Inflammatory macrophage (primary cell): Measurements from ENCODE around the gene DENND2D.
A peak's percentile ranks its signal among the peaks of the same experiment; 100 is the strongest.
"Not testable (repeated sequence)": the region's sequence is repeated elsewhere in the genome, so short reads cannot be mapped to it uniquely, and the experiment has no call there.

Source experiments
- DNase-seq, 2 donors: peaks; one replicate each; pipeline ENCODE4 v3.0.0-alpha.2; 2020 to 2022

DENND2D gene

DNA sequence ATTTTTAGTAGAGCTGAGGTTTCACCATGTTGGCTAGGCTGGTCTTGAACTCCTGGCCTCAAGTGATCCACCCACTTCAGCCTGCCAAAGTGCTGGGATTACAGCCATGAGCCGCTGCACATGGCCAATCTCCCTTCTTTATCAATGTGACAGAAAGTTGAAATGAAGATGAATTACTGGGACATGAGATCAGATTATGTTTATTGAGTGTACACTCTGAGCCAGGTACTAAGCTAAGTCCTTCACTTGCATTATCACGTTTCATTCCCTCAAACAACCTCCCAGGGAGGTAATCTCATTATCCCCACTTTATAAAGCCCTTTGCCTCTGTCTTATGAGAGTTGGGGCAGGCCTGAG is 20.8 kb upstream of the DENND2D start:
- DNase-seq: no peak

GRCh38 chr1:111220302-111220890 is 19.9 kb upstream of the DENND2D start:
- DNase-seq: no peak

DNA sequence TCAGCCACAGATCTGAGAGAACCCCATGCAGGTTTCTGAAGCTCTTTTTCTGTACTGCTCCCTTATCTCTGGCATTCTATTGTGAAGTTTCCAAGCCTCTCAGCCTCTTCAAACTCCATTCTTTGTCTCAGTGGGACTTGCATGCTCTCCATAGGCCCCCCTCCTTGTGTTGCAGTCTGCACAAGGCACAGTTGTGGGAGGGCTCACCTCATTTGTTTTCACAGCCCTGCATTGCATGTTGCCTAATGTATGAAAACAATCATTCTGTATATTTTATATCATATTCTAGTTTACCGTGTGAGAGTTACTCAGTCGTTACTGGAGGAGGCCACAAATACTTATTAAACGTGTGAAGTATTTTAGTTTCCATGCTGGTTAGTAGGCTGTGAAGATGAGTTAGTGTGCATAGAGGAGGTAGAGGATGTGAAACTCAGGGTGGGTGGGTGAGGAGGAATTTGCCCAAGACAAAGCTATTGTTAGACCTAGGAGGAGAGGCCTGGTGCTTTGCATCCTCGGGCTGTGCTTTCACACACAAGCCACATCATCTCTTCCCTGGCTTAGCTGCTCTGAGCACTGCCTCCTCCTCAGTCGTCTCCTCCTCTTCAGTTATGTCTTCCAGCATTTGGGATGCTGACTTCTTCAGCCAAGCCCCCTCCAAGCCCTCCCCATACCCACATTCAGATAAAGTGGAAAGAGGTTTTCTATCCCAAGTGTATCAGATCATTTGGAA is 19.3 kb upstream of the DENND2D start:
- DNase-seq: peak; percentile 61 to 81

DNA sequence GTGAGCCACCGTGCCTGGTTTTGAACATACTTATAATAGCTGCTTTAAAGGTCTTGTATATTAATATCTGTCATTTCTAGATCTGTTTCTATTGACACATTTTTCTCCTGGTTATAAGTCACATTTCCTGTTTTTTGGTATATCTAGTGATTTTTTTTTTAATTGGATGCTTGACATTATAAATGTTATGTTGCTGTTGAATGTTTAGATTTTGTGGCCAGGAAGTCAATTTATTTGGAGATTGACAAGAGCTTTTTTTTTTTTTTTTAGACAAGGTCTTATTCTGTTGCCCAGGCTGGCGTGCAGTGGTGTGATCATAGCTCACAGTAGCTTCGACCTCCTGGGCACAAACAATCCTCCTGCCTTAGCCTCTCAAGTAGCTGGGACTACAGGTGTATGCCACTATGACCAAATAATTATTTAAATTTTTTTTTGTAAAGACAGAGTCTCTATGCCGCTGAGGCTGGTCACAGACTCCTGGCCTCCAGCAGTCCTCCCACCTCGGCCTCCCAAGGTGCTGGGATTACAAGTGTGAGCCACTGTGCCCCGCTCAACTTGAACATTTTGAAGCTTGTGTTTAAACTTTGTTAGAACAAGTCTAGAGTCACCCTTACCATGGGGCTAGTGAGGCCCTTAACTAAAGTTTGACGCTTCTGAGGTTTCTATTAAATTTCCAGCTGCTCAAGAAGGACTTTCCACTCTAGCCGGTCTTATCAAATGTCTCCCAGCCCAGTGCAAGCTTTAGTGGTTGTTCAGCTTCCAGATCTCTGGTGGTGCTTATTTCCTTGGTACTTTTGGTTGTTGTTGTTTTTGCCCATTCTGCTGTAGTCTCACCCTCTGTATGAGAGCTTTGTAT is 18.5 kb upstream of the DENND2D start:
- DNase-seq: no peak

GRCh38 chr1:111217183-111217910 is 16.9 kb upstream of the DENND2D start:
- no peak for DNase-seq

- no peak for DNase-seq
These were observed 16.3 kb upstream of the DENND2D start for GRCh38 chr1:111216751-111217150.

DNA sequence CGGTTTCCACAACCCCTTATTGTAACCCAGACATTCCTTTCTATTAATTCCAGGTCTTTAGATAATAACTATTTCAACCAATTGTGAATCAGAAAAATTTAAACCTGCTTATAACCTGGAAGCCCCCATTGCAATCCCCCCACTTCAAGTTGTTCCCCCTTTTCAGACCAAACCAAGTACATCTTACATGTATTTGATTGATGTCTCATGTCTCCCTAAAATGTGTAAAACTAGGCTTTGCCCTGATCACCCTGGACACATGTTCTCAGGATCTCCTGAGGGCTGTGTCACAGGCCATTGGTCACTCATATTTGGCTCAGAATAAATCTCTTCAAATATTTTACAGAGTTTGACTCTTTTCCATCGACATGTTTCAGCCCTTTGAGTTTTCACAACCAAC is 14.8 kb upstream of the DENND2D start:
- not testable (repeated sequence) for DNase-seq

GRCh38 chr1:111214884-111215283 is 14.4 kb upstream of the DENND2D start:
- no peak for DNase-seq

- DNase-seq: no peak
These were observed 13.8 kb upstream of the DENND2D start for GRCh38 chr1:111214074-111214801.

- DNase-seq: peak; percentile 53 to 73
These were observed 13.0 kb upstream of the DENND2D start for GRCh38 chr1:111213412-111213811.

DNA sequence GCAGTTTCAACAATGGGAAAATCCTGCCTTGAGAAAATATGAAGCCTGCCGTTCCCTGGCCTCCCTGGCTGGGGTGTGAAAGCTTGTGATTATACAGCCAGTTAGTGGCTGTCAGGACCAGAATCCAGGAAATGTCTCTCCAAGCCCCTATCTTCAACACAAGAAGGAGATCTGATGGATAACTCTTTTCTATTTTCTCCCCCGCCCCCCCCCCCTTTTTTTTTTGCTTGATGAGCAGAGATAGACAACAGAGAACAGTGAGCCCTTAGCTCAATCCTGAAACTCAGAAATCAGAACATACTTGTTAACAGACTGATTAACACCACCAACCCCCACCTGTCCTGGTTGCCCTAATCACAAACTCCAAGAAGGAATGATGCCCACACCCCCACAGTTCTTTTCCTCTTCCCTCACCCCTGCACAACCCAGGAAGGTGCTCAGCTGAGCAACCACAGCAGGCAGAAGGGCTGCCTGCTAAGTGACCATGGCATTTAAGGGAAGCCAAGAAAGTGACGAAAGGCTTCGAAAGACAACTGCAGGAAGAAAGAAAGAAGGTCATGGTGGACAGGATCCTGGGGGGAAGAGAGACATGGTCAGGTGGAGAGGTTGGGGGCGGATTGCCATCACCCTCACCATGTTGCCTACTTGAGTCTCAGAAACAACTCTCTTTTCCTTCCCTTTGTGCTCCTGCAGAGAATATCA is 12.3 kb upstream of the DENND2D start:
- peak; percentile 56 to 63 for DNase-seq

DNA sequence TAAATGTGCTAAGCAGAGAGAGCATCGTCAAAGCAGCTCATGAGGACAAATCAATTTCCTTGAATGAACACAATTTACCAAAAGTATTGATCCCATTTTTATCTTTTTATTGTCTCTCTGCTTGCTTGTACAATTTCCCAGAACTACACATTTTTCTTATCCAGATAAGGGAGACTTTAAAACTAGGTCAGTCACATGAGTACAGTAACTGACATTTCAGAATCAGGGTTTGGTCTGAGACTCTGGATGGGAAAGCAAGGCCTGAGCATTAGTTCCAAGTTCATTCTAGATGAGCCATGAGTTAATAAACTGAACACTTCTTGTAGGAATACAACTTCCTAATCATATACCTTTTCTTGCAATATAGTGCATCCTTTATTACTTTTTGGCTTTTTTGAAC is 11.5 kb upstream of the DENND2D start:
- no peak for DNase-seq

GRCh38 chr1:111209622-111210021 is 9.2 kb upstream of the DENND2D start:
- no peak for DNase-seq

GRCh38 chr1:111208921-111209320 is 8.5 kb upstream of the DENND2D start:
- no peak for DNase-seq

- peak; percentile 73 to 93 for DNase-seq
These were observed 5.2 kb upstream of the DENND2D start for GRCh38 chr1:111205714-111206050.

- peak; percentile 64 to 73 for DNase-seq
These were observed 4.7 kb upstream of the DENND2D start for GRCh38 chr1:111204983-111205713.

DNA sequence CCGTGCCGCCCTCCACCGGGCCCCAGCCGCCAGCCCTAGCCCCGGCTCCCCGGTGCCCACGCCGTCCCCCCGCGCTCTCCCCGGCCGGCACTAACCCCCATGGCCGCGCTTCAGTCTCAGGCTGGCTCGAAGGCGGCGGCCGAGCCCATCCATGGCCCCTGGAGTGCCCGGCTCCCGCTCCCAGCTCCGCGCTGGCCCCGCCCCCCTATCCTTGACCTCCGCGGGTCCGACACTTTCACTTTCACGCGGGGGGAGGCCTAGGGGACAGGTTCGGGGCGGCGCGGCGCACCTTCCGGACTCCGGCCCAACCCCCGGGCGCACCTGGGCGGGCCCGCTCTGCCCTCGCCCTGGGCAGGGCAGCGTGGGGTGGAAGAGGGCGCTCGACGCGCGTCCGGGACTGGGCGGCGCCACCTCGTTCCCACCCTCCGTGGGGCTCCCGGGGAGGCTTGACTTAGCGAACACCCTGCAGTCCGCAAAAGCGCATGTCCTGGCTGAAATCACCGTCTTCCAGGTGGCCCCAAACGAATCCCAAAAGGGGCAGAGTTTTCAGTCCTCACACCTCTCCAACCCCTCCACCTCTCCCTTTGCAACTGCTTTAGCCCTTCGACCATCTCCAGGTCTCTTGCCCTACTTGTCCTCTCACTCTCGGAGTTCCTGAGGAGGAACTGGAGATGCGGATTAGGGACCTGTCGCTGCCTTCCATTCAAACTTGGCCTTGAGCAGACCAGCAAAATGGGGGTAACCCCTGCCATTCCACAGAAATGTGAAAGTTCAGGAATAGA is 3.9 kb upstream of the DENND2D start:
- DNase-seq: peak in 1 of 2 donors; percentile 42

- DNase-seq: peak; percentile 87 to 93
These were observed 3.3 kb upstream of the DENND2D start for GRCh38 chr1:111203681-111204200.

- DNase-seq: peak in 1 of 2 donors; percentile 62
These were observed 2.5 kb upstream of the DENND2D start for GRCh38 chr1:111202707-111203623.
